GM23338 (cell line): ENCODE data around the gene CDCA7L.

Experiments
- CREB1 ChIP-seq: fragments of 250-450 bp; sonication (Bioruptor Pico); IDR thresholded peaks from 2 replicates; pipeline ENCODE4 v1.5.0; 2020; ENCODE audit warnings: low read depth, mild to moderate bottlenecking, moderate library complexity
- CTCF ChIP-seq, 2 experiments: fragments of 200-600 bp in 1 of 2; sonication (generic) in 1 of 2; conservative IDR thresholded peaks; 2 replicates each; pipeline versions ENCODE4 v1.5.1 to v1.6.1; 2016 to 2017; ENCODE audit warnings: antibody characterized with exemption in 2 of 2, low read depth in 2 of 2, mild to moderate bottlenecking in 2 of 2, moderate library complexity in 1 of 2
- EZH2 ChIP-seq: fragments of 200-600 bp; sonication (generic); IDR thresholded peaks from one replicate; pipeline ENCODE4 v1.8.0; 2017; ENCODE audit warnings: antibody characterized with exemption, mild to moderate bottlenecking, low read depth; ENCODE audit not compliant: unreplicated experiment
- EZH2phosphoT487 ChIP-seq: fragments of 200-600 bp; sonication (generic); IDR thresholded peaks from one replicate; pipeline ENCODE4 v1.8.1; 2018; ENCODE audit warnings: antibody characterized with exemption; ENCODE audit not compliant: unreplicated experiment
- JUNB ChIP-seq: IDR thresholded peaks from one replicate; pipeline ENCODE4 v1.6.1; 2016; ENCODE audit warnings: antibody characterized with exemption; ENCODE audit not compliant: unreplicated experiment
- POLR2AphosphoS5 ChIP-seq: IDR thresholded peaks from 2 replicates; pipeline ENCODE4 v1.6.1; 2016; ENCODE audit warnings: antibody characterized with exemption, low read depth
- TF ChIP-seq, protein P1 (sequence below): IDR thresholded peaks from one replicate; pipeline ENCODE4 v1.6.1; 2018; ENCODE audit warnings: antibody characterized with exemption; ENCODE audit not compliant: unreplicated experiment

DNA sequence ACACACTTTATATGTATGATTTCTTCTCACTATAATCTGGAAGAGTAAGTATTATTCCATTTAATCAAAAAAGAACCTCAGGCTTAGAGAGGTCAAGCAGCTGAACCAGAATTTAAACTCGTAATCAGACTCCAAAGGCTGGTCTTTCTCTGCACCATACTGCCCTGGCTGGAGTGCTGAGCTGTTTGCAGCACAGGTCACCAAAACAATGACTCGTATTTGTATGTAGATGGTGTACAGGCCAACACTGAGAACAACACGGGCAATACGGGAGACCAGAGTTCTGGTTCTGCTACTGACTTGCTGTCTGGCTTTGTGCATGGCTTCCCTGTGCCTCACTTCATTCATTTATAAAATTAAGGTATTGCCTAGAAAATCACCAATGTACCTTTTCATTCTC, 57.9 kb downstream of the CDCA7L start:
- no peak for TF ChIP-seq CTCF (conservative IDR thresholded peaks at IDR 0.05; ENCODE audit: low read depth in 2 of 2)
- TF ChIP-seq EZH2phosphoT487 = no peak
- TF ChIP-seq, protein P1, sequence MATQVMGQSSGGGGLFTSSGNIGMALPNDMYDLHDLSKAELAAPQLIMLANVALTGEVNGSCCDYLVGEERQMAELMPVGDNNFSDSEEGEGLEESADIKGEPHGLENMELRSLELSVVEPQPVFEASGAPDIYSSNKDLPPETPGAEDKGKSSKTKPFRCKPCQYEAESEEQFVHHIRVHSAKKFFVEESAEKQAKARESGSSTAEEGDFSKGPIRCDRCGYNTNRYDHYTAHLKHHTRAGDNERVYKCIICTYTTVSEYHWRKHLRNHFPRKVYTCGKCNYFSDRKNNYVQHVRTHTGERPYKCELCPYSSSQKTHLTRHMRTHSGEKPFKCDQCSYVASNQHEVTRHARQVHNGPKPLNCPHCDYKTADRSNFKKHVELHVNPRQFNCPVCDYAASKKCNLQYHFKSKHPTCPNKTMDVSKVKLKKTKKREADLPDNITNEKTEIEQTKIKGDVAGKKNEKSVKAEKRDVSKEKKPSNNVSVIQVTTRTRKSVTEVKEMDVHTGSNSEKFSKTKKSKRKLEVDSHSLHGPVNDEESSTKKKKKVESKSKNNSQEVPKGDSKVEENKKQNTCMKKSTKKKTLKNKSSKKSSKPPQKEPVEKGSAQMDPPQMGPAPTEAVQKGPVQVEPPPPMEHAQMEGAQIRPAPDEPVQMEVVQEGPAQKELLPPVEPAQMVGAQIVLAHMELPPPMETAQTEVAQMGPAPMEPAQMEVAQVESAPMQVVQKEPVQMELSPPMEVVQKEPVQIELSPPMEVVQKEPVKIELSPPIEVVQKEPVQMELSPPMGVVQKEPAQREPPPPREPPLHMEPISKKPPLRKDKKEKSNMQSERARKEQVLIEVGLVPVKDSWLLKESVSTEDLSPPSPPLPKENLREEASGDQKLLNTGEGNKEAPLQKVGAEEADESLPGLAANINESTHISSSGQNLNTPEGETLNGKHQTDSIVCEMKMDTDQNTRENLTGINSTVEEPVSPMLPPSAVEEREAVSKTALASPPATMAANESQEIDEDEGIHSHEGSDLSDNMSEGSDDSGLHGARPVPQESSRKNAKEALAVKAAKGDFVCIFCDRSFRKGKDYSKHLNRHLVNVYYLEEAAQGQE = no peak
- TF ChIP-seq EZH2 = no peak
- TF ChIP-seq POLR2AphosphoS5 = no peak
- no peak for TF ChIP-seq JUNB
- no peak for TF ChIP-seq CREB1 (CRISPR knock-in tag)
